Heart left ventricle (tissue), 16 donors: ENCODE results near the gene PJA1. TPM values are rescaled to one million over a fixed set of nuclear protein-coding genes. Genes with fewer than 3 reads are reported as not detected.

Source experiments
- ATAC-seq, 4 donors: fragments of 200-7000 bp; cut with Tn5 transposase; one replicate each; pipeline ENCODE4 v1.9.1; 2020 to 2022; ENCODE audit warnings: moderate library complexity in 4 of 4, mild to moderate bottlenecking in 3 of 4, moderate number of reproducible peaks in 1 of 4
- DNase-seq, 5 donors: peaks; one replicate each; pipeline ENCODE4 v3.0.0-alpha.2; 2020
- H3K27ac ChIP-seq, 12 donors: fragments of 200-600 bp; sonication (generic) in 4 of 12; one replicate each; pipeline versions ENCODE4 v1.5.0 to v1.8.0; 2016 to 2022; ENCODE audit warnings: mild to moderate bottlenecking in 2 of 12
- H3K27me3 ChIP-seq, 9 donors: fragments of 200-600 bp; sonication (generic) in 2 of 9; one replicate each; pipeline versions ENCODE4 v1.5.1 to v1.8.0; 2016 to 2022; ENCODE audit warnings: mild to moderate bottlenecking in 3 of 9
- H3K36me3 ChIP-seq, 9 donors: fragments of 200-600 bp; sonication (generic) in 2 of 9; one replicate each; pipeline versions ENCODE4 v1.5.0 to v1.8.0; 2018 to 2022; ENCODE audit warnings: mild to moderate bottlenecking in 2 of 9
- H3K4me1 ChIP-seq, 12 donors: fragments of 200-600 bp; sonication (generic) in 4 of 12; one replicate each; pipeline versions ENCODE4 v1.5.0 to v1.8.0; 2016 to 2022; ENCODE audit warnings: mild to moderate bottlenecking in 3 of 12
- H3K4me3 ChIP-seq, 12 donors: fragments of 200-600 bp; sonication (generic) in 4 of 12; one replicate each; pipeline versions ENCODE4 v1.5.0 to v1.8.0; 2017 to 2022; ENCODE audit warnings: mild to moderate bottlenecking in 9 of 12, moderate library complexity in 4 of 12
- H3K9me3 ChIP-seq, 12 donors: fragments of 200-600 bp; sonication (generic) in 4 of 12; one replicate each; pipeline versions ENCODE4 v1.5.0 to v1.8.0; 2016 to 2022; ENCODE audit warnings: mild to moderate bottlenecking in 1 of 12
- POLR2A ChIP-seq, 2 donors: fragments of 450-650 bp; IDR thresholded peaks; one replicate each; pipeline ENCODE4 v1.6.1; 2017; ENCODE audit warnings: antibody characterized with exemption in 2 of 2, mild to moderate bottlenecking in 2 of 2, moderate library complexity in 2 of 2
- WGBS, 4 donors: extraction: QIAGEN DNeasy Blood & Tissue Kit in 2 of 4; methylation state at CpG; one replicate each; pipeline versions ENCODE4 v1.1.5 to v1.1.7; 2013 to 2018; 5-methylcytosine and 5-hydroxymethylcytosine counted together
- intact Hi-C, 10 donors: fragments of 100-400 bp; cut with DNase I; formaldehyde crosslinking; loops; one replicate each; pipeline versions ENCODE4 v1.11.1 to v1.14.2; 2022
- polyA plus RNA-seq, 2 donors: library from polyadenylated mRNA; stranded (reverse); fragments of 200-250 nt; gene quantifications; one replicate each; pipeline ENCODE4 v1.2.3, GENCODE V29; 2013
- total RNA-seq, 9 donors: library from RNA; depleted of rRNA in 2 of 9; stranded (reverse); fragments of >200 nt in 2 of 9; fragmentation: NEBNext Ultra II Directional in 3 of 9; extraction: Animal tissue kit (Norgen Biotek cat#: 25700) in 3 of 9; gene quantifications; one replicate each; pipeline versions ENCODE4 v1.1.0 to v1.2.4, GENCODE V29; 2016 to 2023
- TF ChIP-seq, protein P1 (sequence below), 12 donors: fragments of 200-600 bp; sonication (generic) in 4 of 12; IDR thresholded peaks; one replicate each; pipeline versions ENCODE4 v1.5.0 to v1.8.0; 2018 to 2022; ENCODE audit warnings: antibody characterized with exemption in 12 of 12, mild to moderate bottlenecking in 5 of 12
- donor health status: ischemic (EF 13 %, LVEDD 7.1; RV severe dilation, severe dysfunction).
- donor health status: healthy with polysubstance abuse.
- donor health status: DM: no; HTN: yes; CAD: no.
- donor health status: DM: no; HTN: no; CAD: no.
- donor health status: ischemic (EF 25% LVEDD 6.9; RV normal size, moderate dysfunction).
- donor health status: ischemic (EF 25% LVEDD 5.7; RV mildly dilated, moderate dysfunction).
- donor health status: healthy.
- donor health status: DM: yes; HTN: yes; CAD: no.
- donor health status: ischemic (EF 35%, LVEDD 5.7; RV mildly dilated, moderate dysfunction).
- donor health status: nonischemic (EF 11% LVEDD 7.7; RV severe dilation, severe dysfunction).
- donor health status: DM: yes; HTN: yes; CAD: no.
- donor health status: PGD.
- donor health status: ischemic (EF 29% LVEDD 5.4; RV normal size, mild dysfunction).
- donor health status: nonischemic (EF 23%, LVEDD 6.1; RV moderate dilation, normal function).

Gene PJA1
- total and polyA plus RNA-seq, 11 donors: 4.3 to 20.1 (median 14.4) TPM

DNA sequence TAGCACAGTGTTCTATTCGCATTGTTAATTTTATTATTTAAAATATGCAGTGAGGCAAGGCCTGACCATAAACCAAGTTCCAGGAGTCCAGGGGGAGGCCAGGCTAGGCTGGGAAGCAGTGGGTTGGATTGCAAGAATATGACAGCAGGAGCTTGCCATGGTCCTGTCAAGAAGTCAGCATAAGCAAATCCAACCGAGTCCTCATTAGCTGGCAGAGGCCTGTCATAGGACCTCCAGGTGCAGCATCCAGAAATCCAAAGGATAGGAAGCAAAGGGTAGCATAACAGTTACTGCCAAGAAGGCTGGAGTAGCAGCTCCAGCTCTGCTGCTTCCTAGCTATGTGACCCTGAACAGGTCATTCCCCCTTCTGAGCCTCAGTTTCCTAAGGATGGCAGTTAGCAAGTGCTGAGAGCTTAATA, 13.4 kb downstream of the PJA1 start:
- Histone ChIP-seq H3K9me3 (no peaks in the 10 kb centered on the region), H3K27ac (no peak overlapping the region), H3K36me3 (no peaks in the 10 kb centered on the region), H3K4me3 (no peak overlapping the region), H3K4me1 (no peaks in the 10 kb centered on the region), H3K27me3 (peaks cover 0 to 40% (median 0%) of the 10 kb centered on the region in 9 donors)
- no peak for TF ChIP-seq POLR2A (IDR thresholded peaks at IDR 0.05)
- TF ChIP-seq, protein P1, sequence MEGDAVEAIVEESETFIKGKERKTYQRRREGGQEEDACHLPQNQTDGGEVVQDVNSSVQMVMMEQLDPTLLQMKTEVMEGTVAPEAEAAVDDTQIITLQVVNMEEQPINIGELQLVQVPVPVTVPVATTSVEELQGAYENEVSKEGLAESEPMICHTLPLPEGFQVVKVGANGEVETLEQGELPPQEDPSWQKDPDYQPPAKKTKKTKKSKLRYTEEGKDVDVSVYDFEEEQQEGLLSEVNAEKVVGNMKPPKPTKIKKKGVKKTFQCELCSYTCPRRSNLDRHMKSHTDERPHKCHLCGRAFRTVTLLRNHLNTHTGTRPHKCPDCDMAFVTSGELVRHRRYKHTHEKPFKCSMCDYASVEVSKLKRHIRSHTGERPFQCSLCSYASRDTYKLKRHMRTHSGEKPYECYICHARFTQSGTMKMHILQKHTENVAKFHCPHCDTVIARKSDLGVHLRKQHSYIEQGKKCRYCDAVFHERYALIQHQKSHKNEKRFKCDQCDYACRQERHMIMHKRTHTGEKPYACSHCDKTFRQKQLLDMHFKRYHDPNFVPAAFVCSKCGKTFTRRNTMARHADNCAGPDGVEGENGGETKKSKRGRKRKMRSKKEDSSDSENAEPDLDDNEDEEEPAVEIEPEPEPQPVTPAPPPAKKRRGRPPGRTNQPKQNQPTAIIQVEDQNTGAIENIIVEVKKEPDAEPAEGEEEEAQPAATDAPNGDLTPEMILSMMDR (IDR thresholded peaks at IDR 0.05): no peak
- WGBS, 4 donors: 77 to 89% (median 84%) methylated on average over 2 of the region's 2 CpGs
- ATAC-seq: no peak
- no peak for DNase-seq
- intact Hi-C loops: loop anchor here in 1 of 10 donors (10.0 kb wide), 1 partner anchor 133 kb away; no protein-coding TSS in a partner anchor

DNA sequence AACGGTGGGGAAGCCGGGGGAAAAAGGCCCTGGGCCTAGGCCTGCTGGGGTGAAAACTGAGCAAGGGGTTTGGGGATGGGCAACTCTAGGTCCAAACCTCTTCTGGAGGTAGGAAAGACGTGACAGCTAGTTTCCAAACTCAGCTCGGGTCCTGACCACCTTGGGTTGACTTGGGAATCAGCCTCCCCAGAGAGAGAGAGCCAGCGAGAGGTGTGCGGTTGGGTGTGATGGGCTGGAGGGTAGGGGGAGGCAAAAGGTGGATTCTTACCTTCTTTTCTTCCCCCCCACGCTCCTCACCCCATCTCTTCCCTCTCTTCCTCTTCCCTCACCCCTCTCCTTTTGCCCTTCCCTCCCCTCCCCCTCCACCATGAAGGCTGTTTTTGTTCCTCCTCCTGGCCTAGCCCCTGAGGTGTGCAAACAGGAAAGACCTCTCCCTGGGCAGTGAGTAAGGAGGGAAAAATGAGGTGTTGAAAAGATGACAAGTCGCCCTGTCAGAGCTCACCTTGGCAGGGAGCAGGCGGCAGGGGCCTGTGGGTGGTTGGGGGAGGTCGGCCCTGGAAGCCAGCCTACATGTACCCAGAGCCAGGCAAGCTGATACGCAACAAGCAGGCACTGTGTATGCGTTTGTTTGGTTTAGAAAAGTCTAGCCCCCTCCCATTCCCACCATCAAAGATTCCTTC, 14.8 kb downstream of the PJA1 start:
- no peak overlapping the region for H3K4me3 ChIP-seq
- no peaks in the 10 kb centered on the region for H3K4me1 ChIP-seq
- H3K9me3 ChIP-seq: no peaks in the 10 kb centered on the region
- 65 to 77% (median 73%) methylated on average over 12 of the region's 12 CpGs for WGBS, 4 donors
- peaks cover 0 to 29% (median 0%) of the 10 kb centered on the region in 9 donors for H3K27me3 ChIP-seq
- H3K36me3 ChIP-seq: no peaks in the 10 kb centered on the region
- TF ChIP-seq POLR2A (IDR thresholded peaks at IDR 0.05): no peak
- TF ChIP-seq, protein P1 (IDR thresholded peaks at IDR 0.05): no peak
- H3K27ac ChIP-seq: no peak overlapping the region
- DNase-seq (no peak), ATAC-seq (peak in 1 of 4 donors; percentile 9)
- intact Hi-C loops: loop anchor here in 1 of 10 donors (10.0 kb wide), 1 partner anchor 134 kb away; no protein-coding TSS in a partner anchor

DNA sequence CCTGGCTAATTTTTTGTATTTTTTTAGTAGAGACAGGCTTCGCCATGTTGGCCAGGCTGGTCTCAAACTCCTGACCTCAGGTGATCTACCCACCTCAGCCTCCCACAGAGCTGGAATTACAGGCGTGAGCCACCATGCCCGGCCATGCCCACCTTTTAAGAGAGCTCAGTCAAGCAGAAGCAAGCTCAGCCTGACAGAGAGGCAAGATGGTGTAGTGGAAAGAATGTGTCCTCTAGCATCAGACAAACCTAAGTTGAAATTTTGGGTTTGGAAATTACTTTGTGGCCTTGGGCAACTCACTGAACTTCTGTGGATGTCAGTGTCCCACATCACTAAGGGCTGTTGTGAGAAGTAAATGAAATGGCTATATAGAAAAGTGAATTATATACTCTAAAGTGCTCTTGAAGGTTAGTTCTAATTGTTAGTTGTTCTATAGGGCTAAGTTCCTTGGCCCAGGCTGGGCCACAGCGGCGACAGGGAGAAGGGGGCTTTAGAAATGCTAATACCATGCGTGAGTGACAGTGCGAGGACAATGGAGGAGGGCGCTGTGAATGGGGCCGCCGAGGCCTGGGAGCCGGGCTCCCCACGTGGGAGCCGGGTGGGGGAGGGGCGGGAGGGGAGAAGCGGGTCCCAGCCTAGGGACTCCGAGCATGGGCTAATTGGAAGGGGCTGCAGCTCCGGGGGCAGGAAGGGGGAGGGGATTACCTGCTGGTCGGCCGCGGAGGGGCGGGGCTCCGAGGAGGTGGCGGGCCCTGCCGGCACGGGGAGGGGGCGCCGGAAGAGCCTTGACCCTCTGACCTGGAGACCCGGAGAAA, 15.6 kb downstream of the PJA1 start:
- ATAC-seq (no peak), DNase-seq (no peak)
- WGBS, 4 donors: 44 to 58% (median 50%) methylated on average over 21 to 28 of the region's 28 CpGs
- TF ChIP-seq POLR2A (IDR thresholded peaks at IDR 0.05): no peak
- TF ChIP-seq, protein P1 (IDR thresholded peaks at IDR 0.05): no peak
- H3K36me3 ChIP-seq: no peaks in the 10 kb centered on the region
- H3K27me3 ChIP-seq: peaks cover 0 to 29% (median 0%) of the 10 kb centered on the region in 9 donors
- intact Hi-C loops: loop anchor here in 1 of 10 donors (10.0 kb wide), 1 partner anchor 135 kb away; no protein-coding TSS in a partner anchor
- H3K4me3 ChIP-seq: no peak overlapping the region
- H3K9me3 ChIP-seq: no peaks in the 10 kb centered on the region
- no peak overlapping the region for H3K27ac ChIP-seq
- no peaks in the 10 kb centered on the region for H3K4me1 ChIP-seq

DNA sequence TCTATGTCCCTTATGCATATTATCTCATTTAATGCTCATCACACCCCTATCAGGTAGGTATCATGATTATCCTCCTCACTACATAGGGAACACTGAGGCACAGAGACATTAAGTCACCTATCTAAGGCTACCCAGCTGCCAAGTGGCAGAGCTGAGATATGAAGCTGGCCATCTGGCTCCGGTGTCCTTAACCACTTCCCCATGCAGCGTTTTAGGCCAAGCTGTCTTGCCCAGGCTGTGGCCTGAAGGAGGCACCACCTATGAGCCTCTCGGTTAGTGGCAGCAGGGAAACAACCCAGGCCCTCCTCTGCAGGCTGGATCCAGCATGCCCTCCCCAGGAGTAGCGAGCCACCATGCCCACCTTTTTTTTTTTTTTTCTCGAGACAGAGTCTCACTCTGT, 16.3 kb downstream of the PJA1 start:
- DNase-seq: no peak

More for the DNA sequence above, 16.3 kb downstream of the PJA1 start:
- Histone ChIP-seq H3K36me3 (no peaks in the 10 kb centered on the region), H3K4me1 (no peaks in the 10 kb centered on the region), H3K4me3 (no peak overlapping the region), H3K27me3 (peaks cover 0 to 29% (median 0%) of the 10 kb centered on the region in 9 donors), H3K9me3 (no peaks in the 10 kb centered on the region), H3K27ac (no peak overlapping the region)
- no peak for ATAC-seq
- intact Hi-C loops: no loop called here
- no peak for TF ChIP-seq POLR2A (IDR thresholded peaks at IDR 0.05)
- TF ChIP-seq, protein P1 (IDR thresholded peaks at IDR 0.05): no peak
- WGBS, 4 donors: 76 to 95% (median 84%) methylated on average over 4 to 5 of the region's 5 CpGs
